ENCODE measurements around the gene OTOF. TPM values are rescaled to one million over a fixed set of nuclear protein-coding genes. Genes with fewer than 3 reads are reported as not detected.

OTOF gene
- total RNA-seq, 1 donor from 2014 or later, result 0.36 TPM

DNA sequence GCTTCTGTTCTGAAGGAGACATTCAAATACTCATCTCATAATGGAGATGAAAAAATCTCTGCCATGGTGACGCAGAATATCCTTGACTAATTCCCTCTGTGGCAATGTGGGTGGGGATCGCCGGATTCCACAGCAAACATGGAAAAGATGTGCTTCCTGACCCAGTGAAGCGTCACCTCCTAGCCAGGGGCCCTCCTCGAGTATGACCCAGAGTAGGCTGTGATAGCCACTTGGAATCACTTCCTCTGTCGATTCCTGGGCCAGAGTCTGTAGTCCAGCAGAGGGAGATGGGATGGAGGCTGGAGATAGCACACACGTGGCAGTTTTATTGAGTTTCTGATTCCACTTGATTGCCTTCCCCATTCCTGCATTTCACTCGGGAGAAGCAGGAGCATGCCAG is 39.4 kb downstream of the OTOF start:
- H4K20me1 ChIP-seq (ENCODE audit: low read depth), result no peaks in the 10 kb centered on the region
- no peak for DNase-seq (ENCODE audit: low spot score)
- TF ChIP-seq EZH2phosphoT487 (IDR thresholded peaks at IDR 0.05) (no peak), EZH2 (IDR thresholded peaks at IDR 0.05) (no peak)
- TF ChIP-seq, protein P1, sequence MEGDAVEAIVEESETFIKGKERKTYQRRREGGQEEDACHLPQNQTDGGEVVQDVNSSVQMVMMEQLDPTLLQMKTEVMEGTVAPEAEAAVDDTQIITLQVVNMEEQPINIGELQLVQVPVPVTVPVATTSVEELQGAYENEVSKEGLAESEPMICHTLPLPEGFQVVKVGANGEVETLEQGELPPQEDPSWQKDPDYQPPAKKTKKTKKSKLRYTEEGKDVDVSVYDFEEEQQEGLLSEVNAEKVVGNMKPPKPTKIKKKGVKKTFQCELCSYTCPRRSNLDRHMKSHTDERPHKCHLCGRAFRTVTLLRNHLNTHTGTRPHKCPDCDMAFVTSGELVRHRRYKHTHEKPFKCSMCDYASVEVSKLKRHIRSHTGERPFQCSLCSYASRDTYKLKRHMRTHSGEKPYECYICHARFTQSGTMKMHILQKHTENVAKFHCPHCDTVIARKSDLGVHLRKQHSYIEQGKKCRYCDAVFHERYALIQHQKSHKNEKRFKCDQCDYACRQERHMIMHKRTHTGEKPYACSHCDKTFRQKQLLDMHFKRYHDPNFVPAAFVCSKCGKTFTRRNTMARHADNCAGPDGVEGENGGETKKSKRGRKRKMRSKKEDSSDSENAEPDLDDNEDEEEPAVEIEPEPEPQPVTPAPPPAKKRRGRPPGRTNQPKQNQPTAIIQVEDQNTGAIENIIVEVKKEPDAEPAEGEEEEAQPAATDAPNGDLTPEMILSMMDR (IDR thresholded peaks at IDR 0.05), result no peak

DNA sequence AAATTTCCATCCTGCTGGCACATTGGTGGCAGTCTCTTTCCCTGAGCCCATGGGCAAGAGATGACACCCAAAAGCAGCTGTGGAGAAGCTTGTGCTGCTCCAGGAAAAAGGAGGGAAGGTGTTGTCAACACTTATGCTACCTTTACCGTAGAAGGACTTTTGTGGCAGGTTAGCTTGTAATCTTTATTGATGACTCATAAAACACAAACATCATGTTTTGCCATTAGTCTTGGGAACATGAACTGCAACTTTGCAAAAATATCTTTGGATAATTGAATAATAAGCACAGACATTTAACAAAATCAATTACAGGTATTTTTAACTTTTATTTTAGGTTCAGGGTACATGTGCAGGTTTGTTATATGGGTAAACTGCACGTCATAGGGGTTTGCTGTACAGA is 42.8 kb downstream of the OTOF start:
- H2AFZ ChIP-seq (replicated peaks), result no peak overlapping the region
- Mint-ChIP-seq H3K27ac (no peak overlapping the region), H3K27me3 (ENCODE audit: insufficient read depth, low read depth) (peaks cover 5% of the 10 kb centered on the region)

More for the DNA sequence above, 39.4 kb downstream of the OTOF start:
- no peaks in the 10 kb centered on the region for H3K9me3 ChIP-seq (ENCODE audit: low read depth)
- Mint-ChIP-seq H3K4me1 (peaks cover 12% of the 10 kb centered on the region), H3K4me3 (no peak overlapping the region), H3K9me3 (peaks cover 2% of the 10 kb centered on the region), H3K36me3 (peaks cover 5% of the 10 kb centered on the region), H3K27me3 (ENCODE audit: insufficient read depth, low read depth) (peaks cover 5% of the 10 kb centered on the region), H3K27ac (no peak overlapping the region)
- H3K9ac ChIP-seq, result no peak overlapping the region
- H3K36me3 ChIP-seq, result no peaks in the 10 kb centered on the region
- no peak overlapping the region for H3K27ac ChIP-seq
- H3K4me1 ChIP-seq, result peaks cover 6% of the 10 kb centered on the region
- no peak overlapping the region for H3K4me2 ChIP-seq
- no peaks in the 10 kb centered on the region for H3F3A ChIP-seq (ENCODE audit: low read depth)
- no peak overlapping the region for H3K4me3 ChIP-seq
- no peaks in the 10 kb centered on the region for H3K27me3 ChIP-seq
- no peaks in the 10 kb centered on the region for H3K79me2 ChIP-seq (ENCODE audit: low read depth)
- no peak overlapping the region for H2AFZ ChIP-seq (replicated peaks)

DNA sequence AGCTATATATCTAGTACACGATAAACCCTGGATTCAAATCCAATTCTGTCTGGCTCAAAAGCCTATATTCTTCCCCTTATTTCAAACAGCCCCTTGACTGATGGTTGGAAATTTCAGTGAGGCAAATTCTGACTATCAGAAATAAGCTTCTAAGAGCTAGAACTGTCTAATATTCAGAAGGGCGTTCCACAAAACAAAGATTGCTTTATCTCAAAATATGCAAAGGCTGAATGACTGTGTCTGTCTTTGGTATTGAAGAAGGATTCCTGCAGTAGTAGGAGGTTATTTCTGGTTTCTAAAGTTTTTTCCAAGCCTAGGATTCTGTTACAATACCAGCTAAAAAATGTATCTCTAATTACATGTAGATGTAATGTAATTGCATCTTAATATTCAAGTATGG is 45.1 kb downstream of the OTOF start:
- H3K79me2 ChIP-seq (ENCODE audit: low read depth), result no peaks in the 10 kb centered on the region
- H2AFZ ChIP-seq (replicated peaks), result no peak overlapping the region
- no peak overlapping the region for H3K4me3 ChIP-seq
- H3F3A ChIP-seq (ENCODE audit: low read depth), result no peaks in the 10 kb centered on the region
- peaks cover 2% of the 10 kb centered on the region for H3K9me3 Mint-ChIP-seq
- H3K4me1 ChIP-seq, result no peaks in the 10 kb centered on the region
- H3K4me3 Mint-ChIP-seq, result no peak overlapping the region
- H3K4me2 ChIP-seq, result no peak overlapping the region
- TF ChIP-seq, protein P1 (IDR thresholded peaks at IDR 0.05), result no peak
- TF ChIP-seq EZH2phosphoT487 (IDR thresholded peaks at IDR 0.05), result no peak
- H3K27ac Mint-ChIP-seq, result no peak overlapping the region
- H3K36me3 Mint-ChIP-seq, result peaks cover 7% of the 10 kb centered on the region
- no peaks in the 10 kb centered on the region for H3K36me3 ChIP-seq
- no peak for DNase-seq (ENCODE audit: low spot score)
- no peaks in the 10 kb centered on the region for H4K20me1 ChIP-seq (ENCODE audit: low read depth)
- H3K27me3 ChIP-seq, result no peaks in the 10 kb centered on the region
- H3K9ac ChIP-seq, result no peak overlapping the region
- H3K27ac ChIP-seq, result no peak overlapping the region
- H3K9me3 ChIP-seq (ENCODE audit: low read depth), result no peaks in the 10 kb centered on the region
- H3K4me1 Mint-ChIP-seq, result peaks cover 10% of the 10 kb centered on the region
- H3K27me3 Mint-ChIP-seq (ENCODE audit: insufficient read depth, low read depth), result peaks cover 5% of the 10 kb centered on the region

More for the DNA sequence above, 42.8 kb downstream of the OTOF start:
- Mint-ChIP-seq H3K4me3 (no peak overlapping the region), H3K36me3 (peaks cover 7% of the 10 kb centered on the region), H3K9me3 (peaks cover 2% of the 10 kb centered on the region), H3K4me1 (peaks cover 18% of the 10 kb centered on the region)
- Histone ChIP-seq H3K9me3 (ENCODE audit: low read depth) (no peaks in the 10 kb centered on the region), H3K79me2 (ENCODE audit: low read depth) (no peaks in the 10 kb centered on the region), H3K27ac (no peak overlapping the region), H3K4me3 (no peak overlapping the region), H3K4me1 (no peaks in the 10 kb centered on the region), H3K27me3 (no peaks in the 10 kb centered on the region), H3K36me3 (no peaks in the 10 kb centered on the region), H4K20me1 (ENCODE audit: low read depth) (no peaks in the 10 kb centered on the region), H3K9ac (no peak overlapping the region), H3F3A (ENCODE audit: low read depth) (no peaks in the 10 kb centered on the region), H3K4me2 (no peak overlapping the region)
- no peak for DNase-seq (ENCODE audit: low spot score)
- no peak for TF ChIP-seq EZH2phosphoT487 (IDR thresholded peaks at IDR 0.05)
- TF ChIP-seq EZH2 (IDR thresholded peaks at IDR 0.05), result no peak
- TF ChIP-seq, protein P1 (IDR thresholded peaks at IDR 0.05), result no peak

Measured in neural progenitor cell (in vitro differentiated cells).